ENCODE data around the gene HNRNPUL2.

HNRNPUL2 gene

DNA sequence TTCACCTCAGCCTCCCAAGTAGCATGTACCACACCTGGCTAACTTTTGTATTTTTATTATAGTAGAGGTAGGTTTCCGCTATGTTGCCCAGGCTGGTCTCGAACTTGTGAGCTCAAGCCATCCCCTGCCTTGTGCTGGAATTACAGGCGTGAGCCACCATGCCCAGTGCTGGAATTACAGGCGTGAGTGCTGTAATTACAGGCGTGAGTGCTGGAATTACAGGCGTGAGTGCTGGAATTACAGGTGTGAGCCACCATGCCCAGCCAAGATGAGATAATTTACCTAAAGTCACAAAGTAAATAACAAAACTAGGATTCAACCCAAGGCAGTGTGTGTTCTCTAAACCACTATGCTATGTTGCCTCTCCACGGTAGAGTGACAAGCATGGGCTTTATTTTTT lies 44.7 kb downstream of the HNRNPUL2 start:
- no peak for TF ChIP-seq SIN3A (IDR thresholded peaks at IDR 0.05; ENCODE audit: borderline replicate concordance, insufficient read depth, low read length)
- no peak for TF ChIP-seq FOXP2 (optimal IDR thresholded peaks at IDR 0.05; ENCODE audit: borderline replicate concordance, extremely low read depth, extremely low read length, insufficient read depth)
- TF ChIP-seq POLR2AphosphoS5 (IDR thresholded peaks at IDR 0.05; ENCODE audit: low read depth, low read length) = no peak
- no peak for TF ChIP-seq TAF1 (IDR thresholded peaks at IDR 0.05; ENCODE audit: borderline replicate concordance, insufficient read depth, low read length)
- no peak for TF ChIP-seq REST (IDR thresholded peaks at IDR 0.05; ENCODE audit: insufficient read depth in 1 of 2, low read depth in 2 of 2, low read length in 2 of 2)

DNA sequence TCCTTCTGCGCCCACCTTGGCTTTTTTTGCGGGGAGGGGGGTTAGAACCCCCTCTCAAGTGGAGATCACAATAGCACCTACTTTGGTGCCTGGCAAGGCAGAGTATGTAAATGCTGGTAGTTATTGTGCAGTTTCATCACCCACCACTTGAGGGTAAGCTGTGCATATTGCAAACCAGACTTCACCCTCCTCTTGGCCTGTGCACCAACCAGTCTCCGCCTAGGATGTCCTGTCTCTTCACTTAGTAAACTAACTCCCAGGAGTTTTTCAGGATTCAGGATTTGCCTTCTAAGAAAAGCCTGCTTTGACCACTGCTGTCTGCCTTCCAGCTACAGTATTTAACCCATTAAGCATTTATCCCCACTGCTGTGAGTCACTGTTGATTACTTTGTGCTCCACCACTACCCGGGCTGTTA lies 46.4 kb downstream of the HNRNPUL2 start:
- TF ChIP-seq POLR2AphosphoS5 (IDR thresholded peaks at IDR 0.05; ENCODE audit: low read depth, low read length) = no peak
- TF ChIP-seq REST (IDR thresholded peaks at IDR 0.05; ENCODE audit: insufficient read depth in 1 of 2, low read depth in 2 of 2, low read length in 2 of 2) = no peak
- TF ChIP-seq TAF1 (IDR thresholded peaks at IDR 0.05; ENCODE audit: borderline replicate concordance, insufficient read depth, low read length) = no peak
- no peak for TF ChIP-seq FOXP2 (optimal IDR thresholded peaks at IDR 0.05; ENCODE audit: borderline replicate concordance, extremely low read depth, extremely low read length, insufficient read depth)
- TF ChIP-seq SIN3A (IDR thresholded peaks at IDR 0.05; ENCODE audit: borderline replicate concordance, insufficient read depth, low read length) = no peak

GRCh38 chr11:62678770-62679696 lies 48.2 kb downstream of the HNRNPUL2 start, which contains the start of gene UBXN1:
Gene UBXN1 (minus strand): TSS chr11:62679073. CDS start chr11:62678923, 150 bp downstream.
- TF ChIP-seq SIN3A (IDR thresholded peaks at IDR 0.05; ENCODE audit: borderline replicate concordance, insufficient read depth, low read length) (peak; percentile 82; the same call in 1 of the 2 replicates), TAF1 (IDR thresholded peaks at IDR 0.05; ENCODE audit: borderline replicate concordance, insufficient read depth, low read length) (peak; percentile 60; the same call in 1 of the 2 replicates), POLR2AphosphoS5 (IDR thresholded peaks at IDR 0.05; ENCODE audit: low read depth, low read length) (peak; percentile 72), REST (IDR thresholded peaks at IDR 0.05; ENCODE audit: insufficient read depth in 1 of 2, low read depth in 2 of 2, low read length in 2 of 2) (peak in 1 of 2 experiments; percentile 73; a peak in 2 of 4 replicates), FOXP2 (optimal IDR thresholded peaks at IDR 0.05; ENCODE audit: borderline replicate concordance, extremely low read depth, extremely low read length, insufficient read depth) (peak; percentile 23)

- no peak for TF ChIP-seq TAF1 (IDR thresholded peaks at IDR 0.05; ENCODE audit: borderline replicate concordance, insufficient read depth, low read length)
- TF ChIP-seq REST (IDR thresholded peaks at IDR 0.05; ENCODE audit: insufficient read depth in 1 of 2, low read depth in 2 of 2, low read length in 2 of 2) = no peak
- no peak for TF ChIP-seq FOXP2 (optimal IDR thresholded peaks at IDR 0.05; ENCODE audit: borderline replicate concordance, extremely low read depth, extremely low read length, insufficient read depth)
- TF ChIP-seq SIN3A (IDR thresholded peaks at IDR 0.05; ENCODE audit: borderline replicate concordance, insufficient read depth, low read length) = no peak
- no peak for TF ChIP-seq POLR2AphosphoS5 (IDR thresholded peaks at IDR 0.05; ENCODE audit: low read depth, low read length)
Measured at GRCh38 chr11:62678433-62678769, 48.9 kb downstream of the HNRNPUL2 start.

Data from PFSK-1 (cell line).